H1 (cell line): ENCODE measurements around the gene VOPP1. TPM values are rescaled to one million over a fixed set of nuclear protein-coding genes. Genes with fewer than 3 reads are reported as not detected.

ENCODE experiments used
- FOSL1 ChIP-seq: IDR thresholded peaks from 2 replicates; pipeline ENCODE4 v1.6.1; 2011; ENCODE audit warnings: mild to moderate bottlenecking, low read depth, low read length, moderate library complexity; ENCODE audit not compliant: insufficient read depth
- KDM4A ChIP-seq: IDR thresholded peaks from one replicate; pipeline ENCODE4 v1.7.1; 2012; ENCODE audit warnings: low read depth, mild to moderate bottlenecking, moderate library complexity, low read length, inconsistent platforms; ENCODE audit not compliant: severe bottlenecking
- MAFK ChIP-seq: IDR thresholded peaks from 2 replicates; pipeline ENCODE4 v1.6.1; 2012; ENCODE audit warnings: low read depth, mild to moderate bottlenecking, improper control_type of control experiment, low read length
- POLR2A ChIP-seq, 2 experiments: IDR thresholded peaks; 1 replicate in 1 of 2; 2 replicates in 1 of 2; pipeline ENCODE4 v1.6.1; 2011; ENCODE audit warnings: low read depth in 2 of 2, low read length in 2 of 2, mild to moderate bottlenecking in 2 of 2; ENCODE audit errors: control extremely low read depth in 1 of 2
- POLR2AphosphoS5 ChIP-seq: IDR thresholded peaks from 2 replicates; pipeline ENCODE4 v1.6.1; 2011; ENCODE audit warnings: low read depth, low read length
- polyA plus RNA-seq, 7 experiments: library from polyadenylated mRNA; depleted of rRNA in 3 of 7; stranded (reverse) in 5 of 7; unstranded in 2 of 7; fragments of >200 nt in 5 of 7; fragments of 200-250 nt in 2 of 7; gene quantifications; 1 replicate in 5 of 7; 2 replicates in 1 of 7; 4 replicates in 1 of 7; pipeline versions ENCODE4 v1.2.1 to v1.2.3, GENCODE V29; 2011 to 2013; ENCODE audit warnings: missing spikeins in 2 of 7, mixed read lengths in 2 of 7
- total RNA-seq: library from RNA; stranded (reverse); fragmentation: NEBNext Ultra II Directional; extraction: Animal tissue kit (Norgen Biotek cat#: 25700); gene quantifications from 2 replicates; pipeline ENCODE4 v1.2.1, GENCODE V29; 2021
- TF ChIP-seq, protein P1 (sequence below): fragments of 300-600 bp; sonication (generic); IDR thresholded peaks from 2 replicates; pipeline ENCODE4 v1.7.1; 2012; ENCODE audit warnings: low read length, moderate library complexity, mild to moderate bottlenecking, inconsistent platforms; ENCODE audit not compliant: insufficient replicate concordance

The VOPP1 gene
- total and polyA plus RNA-seq, 2 of the 8 experiments (the other 6 are each of a cell fraction or from before 2014, with no cell fraction given), result 44.7 to 83.0 TPM

- TF ChIP-seq, protein P1, sequence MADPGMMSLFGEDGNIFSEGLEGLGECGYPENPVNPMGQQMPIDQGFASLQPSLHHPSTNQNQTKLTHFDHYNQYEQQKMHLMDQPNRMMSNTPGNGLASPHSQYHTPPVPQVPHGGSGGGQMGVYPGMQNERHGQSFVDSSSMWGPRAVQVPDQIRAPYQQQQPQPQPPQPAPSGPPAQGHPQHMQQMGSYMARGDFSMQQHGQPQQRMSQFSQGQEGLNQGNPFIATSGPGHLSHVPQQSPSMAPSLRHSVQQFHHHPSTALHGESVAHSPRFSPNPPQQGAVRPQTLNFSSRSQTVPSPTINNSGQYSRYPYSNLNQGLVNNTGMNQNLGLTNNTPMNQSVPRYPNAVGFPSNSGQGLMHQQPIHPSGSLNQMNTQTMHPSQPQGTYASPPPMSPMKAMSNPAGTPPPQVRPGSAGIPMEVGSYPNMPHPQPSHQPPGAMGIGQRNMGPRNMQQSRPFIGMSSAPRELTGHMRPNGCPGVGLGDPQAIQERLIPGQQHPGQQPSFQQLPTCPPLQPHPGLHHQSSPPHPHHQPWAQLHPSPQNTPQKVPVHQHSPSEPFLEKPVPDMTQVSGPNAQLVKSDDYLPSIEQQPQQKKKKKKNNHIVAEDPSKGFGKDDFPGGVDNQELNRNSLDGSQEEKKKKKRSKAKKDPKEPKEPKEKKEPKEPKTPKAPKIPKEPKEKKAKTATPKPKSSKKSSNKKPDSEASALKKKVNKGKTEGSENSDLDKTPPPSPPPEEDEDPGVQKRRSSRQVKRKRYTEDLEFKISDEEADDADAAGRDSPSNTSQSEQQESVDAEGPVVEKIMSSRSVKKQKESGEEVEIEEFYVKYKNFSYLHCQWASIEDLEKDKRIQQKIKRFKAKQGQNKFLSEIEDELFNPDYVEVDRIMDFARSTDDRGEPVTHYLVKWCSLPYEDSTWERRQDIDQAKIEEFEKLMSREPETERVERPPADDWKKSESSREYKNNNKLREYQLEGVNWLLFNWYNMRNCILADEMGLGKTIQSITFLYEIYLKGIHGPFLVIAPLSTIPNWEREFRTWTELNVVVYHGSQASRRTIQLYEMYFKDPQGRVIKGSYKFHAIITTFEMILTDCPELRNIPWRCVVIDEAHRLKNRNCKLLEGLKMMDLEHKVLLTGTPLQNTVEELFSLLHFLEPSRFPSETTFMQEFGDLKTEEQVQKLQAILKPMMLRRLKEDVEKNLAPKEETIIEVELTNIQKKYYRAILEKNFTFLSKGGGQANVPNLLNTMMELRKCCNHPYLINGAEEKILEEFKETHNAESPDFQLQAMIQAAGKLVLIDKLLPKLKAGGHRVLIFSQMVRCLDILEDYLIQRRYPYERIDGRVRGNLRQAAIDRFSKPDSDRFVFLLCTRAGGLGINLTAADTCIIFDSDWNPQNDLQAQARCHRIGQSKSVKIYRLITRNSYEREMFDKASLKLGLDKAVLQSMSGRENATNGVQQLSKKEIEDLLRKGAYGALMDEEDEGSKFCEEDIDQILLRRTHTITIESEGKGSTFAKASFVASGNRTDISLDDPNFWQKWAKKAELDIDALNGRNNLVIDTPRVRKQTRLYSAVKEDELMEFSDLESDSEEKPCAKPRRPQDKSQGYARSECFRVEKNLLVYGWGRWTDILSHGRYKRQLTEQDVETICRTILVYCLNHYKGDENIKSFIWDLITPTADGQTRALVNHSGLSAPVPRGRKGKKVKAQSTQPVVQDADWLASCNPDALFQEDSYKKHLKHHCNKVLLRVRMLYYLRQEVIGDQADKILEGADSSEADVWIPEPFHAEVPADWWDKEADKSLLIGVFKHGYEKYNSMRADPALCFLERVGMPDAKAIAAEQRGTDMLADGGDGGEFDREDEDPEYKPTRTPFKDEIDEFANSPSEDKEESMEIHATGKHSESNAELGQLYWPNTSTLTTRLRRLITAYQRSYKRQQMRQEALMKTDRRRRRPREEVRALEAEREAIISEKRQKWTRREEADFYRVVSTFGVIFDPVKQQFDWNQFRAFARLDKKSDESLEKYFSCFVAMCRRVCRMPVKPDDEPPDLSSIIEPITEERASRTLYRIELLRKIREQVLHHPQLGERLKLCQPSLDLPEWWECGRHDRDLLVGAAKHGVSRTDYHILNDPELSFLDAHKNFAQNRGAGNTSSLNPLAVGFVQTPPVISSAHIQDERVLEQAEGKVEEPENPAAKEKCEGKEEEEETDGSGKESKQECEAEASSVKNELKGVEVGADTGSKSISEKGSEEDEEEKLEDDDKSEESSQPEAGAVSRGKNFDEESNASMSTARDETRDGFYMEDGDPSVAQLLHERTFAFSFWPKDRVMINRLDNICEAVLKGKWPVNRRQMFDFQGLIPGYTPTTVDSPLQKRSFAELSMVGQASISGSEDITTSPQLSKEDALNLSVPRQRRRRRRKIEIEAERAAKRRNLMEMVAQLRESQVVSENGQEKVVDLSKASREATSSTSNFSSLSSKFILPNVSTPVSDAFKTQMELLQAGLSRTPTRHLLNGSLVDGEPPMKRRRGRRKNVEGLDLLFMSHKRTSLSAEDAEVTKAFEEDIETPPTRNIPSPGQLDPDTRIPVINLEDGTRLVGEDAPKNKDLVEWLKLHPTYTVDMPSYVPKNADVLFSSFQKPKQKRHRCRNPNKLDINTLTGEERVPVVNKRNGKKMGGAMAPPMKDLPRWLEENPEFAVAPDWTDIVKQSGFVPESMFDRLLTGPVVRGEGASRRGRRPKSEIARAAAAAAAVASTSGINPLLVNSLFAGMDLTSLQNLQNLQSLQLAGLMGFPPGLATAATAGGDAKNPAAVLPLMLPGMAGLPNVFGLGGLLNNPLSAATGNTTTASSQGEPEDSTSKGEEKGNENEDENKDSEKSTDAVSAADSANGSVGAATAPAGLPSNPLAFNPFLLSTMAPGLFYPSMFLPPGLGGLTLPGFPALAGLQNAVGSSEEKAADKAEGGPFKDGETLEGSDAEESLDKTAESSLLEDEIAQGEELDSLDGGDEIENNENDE, result no peak
- TF ChIP-seq POLR2A (IDR thresholded peaks at IDR 0.05; ENCODE audit: control extremely low read depth in 1 of 2, low read depth in 2 of 2, low read length in 2 of 2) (no peak), MAFK (no peak), FOSL1 (no peak), POLR2AphosphoS5 (no peak), KDM4A (no peak)
Observed at GRCh38 chr7:55476852-55477780, 95.2 kb downstream of the VOPP1 start (continued).
